Endodermal cell (in vitro differentiated cells): ENCODE measurements around the gene SORL1-AS1.
"Not testable (repeated sequence)": the region's sequence is repeated elsewhere in the genome, so short reads cannot be mapped to it uniquely, and the experiment has no call there.

ENCODE experiments used
- DNase-seq: peaks from one replicate; pipeline ENCODE4 v3.0.0-alpha.2; 2017
- H3K27ac ChIP-seq: 2 replicates; pipeline ENCODE4 v1.5.1; 2013; ENCODE audit warnings: mild to moderate bottlenecking, low read depth, low read length, moderate library complexity
- H3K27me3 ChIP-seq: 2 replicates; pipeline ENCODE4 v1.6.1; 2013; ENCODE audit warnings: mild to moderate bottlenecking, low read length, moderate library complexity; ENCODE audit not compliant: insufficient read depth, control insufficient read depth, poor library complexity, severe bottlenecking
- H3K36me3 ChIP-seq: 2 replicates; pipeline ENCODE4 v1.7.0; 2013; ENCODE audit warnings: mild to moderate bottlenecking, low read length, moderate library complexity; ENCODE audit not compliant: control insufficient read depth, insufficient read depth
- H3K4me1 ChIP-seq: one replicate; pipeline ENCODE4 v1.7.0; 2013; ENCODE audit warnings: low read length; ENCODE audit not compliant: control insufficient read depth, insufficient read depth
- H3K4me3 ChIP-seq: 2 replicates; pipeline ENCODE4 v1.5.1; 2013; ENCODE audit warnings: mild to moderate bottlenecking, low read length, moderate library complexity
- H3K9ac ChIP-seq: 2 replicates; pipeline ENCODE4 v1.6.1; 2013; ENCODE audit warnings: mild to moderate bottlenecking, low read length, moderate library complexity; ENCODE audit not compliant: poor library complexity, severe bottlenecking; ENCODE audit errors: extremely low read depth
- H3K9me3 ChIP-seq: 2 replicates; pipeline ENCODE4 v1.6.1; 2013; ENCODE audit warnings: mild to moderate bottlenecking, low read length, moderate library complexity; ENCODE audit not compliant: control insufficient read depth
- H3K27ac Mint-ChIP-seq: 2 replicates; pipeline ENCODE4 v1.8.0; 2020; ENCODE audit warnings: mixed read lengths
- H3K27me3 Mint-ChIP-seq: 2 replicates; pipeline ENCODE4 v1.8.0; 2021; ENCODE audit warnings: mild to moderate bottlenecking, mixed read lengths; ENCODE audit not compliant: insufficient read depth
- H3K36me3 Mint-ChIP-seq: 2 replicates; pipeline ENCODE4 v1.8.0; 2020; ENCODE audit warnings: low read depth, mixed read lengths
- H3K4me1 Mint-ChIP-seq: 2 replicates; pipeline ENCODE4 v1.8.0; 2020; ENCODE audit warnings: mixed read lengths
- H3K4me3 Mint-ChIP-seq: 2 replicates; pipeline ENCODE4 v1.8.0; 2020; ENCODE audit warnings: mild to moderate bottlenecking, moderate library complexity, mixed read lengths
- H3K9me3 Mint-ChIP-seq: 2 replicates; pipeline ENCODE4 v1.8.0; 2020; ENCODE audit warnings: mild to moderate bottlenecking, mixed read lengths
- CTCF ChIP-seq: fragments of 200-600 bp; sonication (generic); conservative IDR thresholded peaks from 2 replicates; pipeline ENCODE4 v1.5.0; 2021; ENCODE audit warnings: antibody characterized with exemption, mild to moderate bottlenecking
- WGBS, 2 experiments: methylation state at CpG; one replicate each; pipeline versions ENCODE4 v1.1.5 to v1.1.7; 2013; ENCODE audit warnings: missing lambda C conversion rate in 2 of 2, mixed read lengths in 1 of 2; ENCODE audit not compliant: insufficient coverage in 1 of 2, insufficient read length in 1 of 2; 5-methylcytosine and 5-hydroxymethylcytosine counted together

Gene SORL1-AS1

GRCh38 chr11:121414141-121414913 is 38.4 kb downstream of the SORL1-AS1 start:
- Histone ChIP-seq H3K27me3 (no peaks in the 10 kb centered on the region), H3K4me1 (no peaks in the 10 kb centered on the region), H3K9me3 (no peaks in the 10 kb centered on the region), H3K36me3 (no peaks in the 10 kb centered on the region), H3K4me3 (no peak overlapping the region), H3K9ac (no peak overlapping the region), H3K27ac (no peak overlapping the region)
- Mint-ChIP-seq H3K27me3 (no peaks in the 10 kb centered on the region), H3K36me3 (no peaks in the 10 kb centered on the region), H3K9me3 (no peaks in the 10 kb centered on the region), H3K4me3 (no peak overlapping the region), H3K4me1 (no peaks in the 10 kb centered on the region), H3K27ac (no peak overlapping the region)
- no peak for DNase-seq
- 89 to 100% methylated on average over 2 of the region's 2 CpGs for WGBS, 2 experiments
- no peak for TF ChIP-seq CTCF

- Mint-ChIP-seq H3K4me1 (no peaks in the 10 kb centered on the region), H3K36me3 (no peaks in the 10 kb centered on the region), H3K4me3 (no peak overlapping the region), H3K9me3 (no peaks in the 10 kb centered on the region), H3K27ac (no peak overlapping the region), H3K27me3 (no peaks in the 10 kb centered on the region)
- no peak for DNase-seq
- WGBS, 2 experiments: 87 to 92% methylated on average over 2 to 4 of the region's 4 CpGs
- H3K4me1 ChIP-seq: no peaks in the 10 kb centered on the region
- no peaks in the 10 kb centered on the region for H3K36me3 ChIP-seq
- no peaks in the 10 kb centered on the region for H3K9me3 ChIP-seq
- TF ChIP-seq CTCF: no peak
- no peak overlapping the region for H3K27ac ChIP-seq
- H3K27me3 ChIP-seq: no peaks in the 10 kb centered on the region
- no peak overlapping the region for H3K4me3 ChIP-seq
- H3K9ac ChIP-seq: no peak overlapping the region
Observed at GRCh38 chr11:121412711-121413415, 39.9 kb downstream of the SORL1-AS1 start.

GRCh38 chr11:121412000-121412587 is 40.7 kb downstream of the SORL1-AS1 start:
- DNase-seq: no peak
- 95% methylated on average over 4 of the region's 4 CpGs for WGBS, 2 experiments
- no peaks in the 10 kb centered on the region for H3K36me3 ChIP-seq
- Mint-ChIP-seq H3K4me3 (no peak overlapping the region), H3K4me1 (no peaks in the 10 kb centered on the region), H3K27me3 (no peaks in the 10 kb centered on the region), H3K36me3 (no peaks in the 10 kb centered on the region), H3K27ac (no peak overlapping the region), H3K9me3 (no peaks in the 10 kb centered on the region)
- no peaks in the 10 kb centered on the region for H3K9me3 ChIP-seq
- no peaks in the 10 kb centered on the region for H3K4me1 ChIP-seq
- H3K9ac ChIP-seq: no peak overlapping the region
- no peak overlapping the region for H3K4me3 ChIP-seq
- no peak for TF ChIP-seq CTCF
- H3K27me3 ChIP-seq: no peaks in the 10 kb centered on the region
- H3K27ac ChIP-seq: no peak overlapping the region

- not testable (repeated sequence) for H3K36me3 Mint-ChIP-seq, DNase-seq, H3K27me3 Mint-ChIP-seq, H3K4me1 ChIP-seq, H3K27me3 ChIP-seq, H3K27ac ChIP-seq, H3K4me3 ChIP-seq, H3K4me3 Mint-ChIP-seq, H3K4me1 Mint-ChIP-seq, H3K27ac Mint-ChIP-seq, H3K9me3 Mint-ChIP-seq, H3K9ac ChIP-seq, H3K9me3 ChIP-seq, H3K36me3 ChIP-seq
Observed at GRCh38 chr11:121411330-121411729, 41.4 kb downstream of the SORL1-AS1 start.

GRCh38 chr11:121410041-121410440 is 42.7 kb downstream of the SORL1-AS1 start:
- H3K27ac Mint-ChIP-seq, H3K9me3 Mint-ChIP-seq, H3K27me3 ChIP-seq, H3K36me3 Mint-ChIP-seq, H3K36me3 ChIP-seq, H3K4me3 Mint-ChIP-seq, H3K9ac ChIP-seq, H3K4me3 ChIP-seq, DNase-seq, H3K9me3 ChIP-seq, H3K27me3 Mint-ChIP-seq, H3K27ac ChIP-seq, H3K4me1 ChIP-seq, H3K4me1 Mint-ChIP-seq: not testable (repeated sequence)
- 86 to 100% methylated on average over 2 of the region's 2 CpGs for WGBS, 2 experiments
